COLO668 (cell line): ENCODE data around the gene FHIP2A.
"Not testable (repeated sequence)": the region's sequence is repeated elsewhere in the genome, so short reads cannot be mapped to it uniquely, and the experiment has no call there.

Source experiments
- DNase-seq: peaks from one replicate; lab custom pipeline; 2025; ENCODE audit not compliant: unreplicated experiment; lab: John Stamatoyannopoulos, UW

FHIP2A gene, protein sequence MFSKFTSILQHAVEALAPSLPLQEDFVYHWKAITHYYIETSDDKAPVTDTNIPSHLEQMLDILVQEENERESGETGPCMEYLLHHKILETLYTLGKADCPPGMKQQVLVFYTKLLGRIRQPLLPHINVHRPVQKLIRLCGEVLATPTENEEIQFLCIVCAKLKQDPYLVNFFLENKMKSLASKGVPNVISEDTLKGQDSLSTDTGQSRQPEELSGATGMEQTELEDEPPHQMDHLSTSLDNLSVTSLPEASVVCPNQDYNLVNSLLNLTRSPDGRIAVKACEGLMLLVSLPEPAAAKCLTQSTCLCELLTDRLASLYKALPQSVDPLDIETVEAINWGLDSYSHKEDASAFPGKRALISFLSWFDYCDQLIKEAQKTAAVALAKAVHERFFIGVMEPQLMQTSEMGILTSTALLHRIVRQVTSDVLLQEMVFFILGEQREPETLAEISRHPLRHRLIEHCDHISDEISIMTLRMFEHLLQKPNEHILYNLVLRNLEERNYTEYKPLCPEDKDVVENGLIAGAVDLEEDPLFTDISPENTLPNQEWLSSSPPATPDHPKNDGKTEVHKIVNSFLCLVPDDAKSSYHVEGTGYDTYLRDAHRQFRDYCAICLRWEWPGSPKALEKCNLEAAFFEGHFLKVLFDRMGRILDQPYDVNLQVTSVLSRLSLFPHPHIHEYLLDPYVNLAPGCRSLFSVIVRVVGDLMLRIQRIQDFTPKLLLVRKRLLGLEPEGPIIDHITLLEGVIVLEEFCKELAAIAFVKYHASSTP

GRCh38 chr10:114821293-114821914, at the start of gene FHIP2A:
Gene FHIP2A, plus strand, starts transcription at chr10:114821780. Its CDS starts 299 bp downstream, at chr10:114822079.
- peak; percentile 80 for DNase-seq

- DNase-seq: no peak
These were observed 48.9 kb upstream of the FHIP2A start for GRCh38 chr10:114772496-114773196.

- no peak for DNase-seq
These were observed 48.4 kb upstream of the FHIP2A start for GRCh38 chr10:114773197-114773532.

GRCh38 chr10:114775082-114775481, 46.5 kb upstream of the FHIP2A start:
- DNase-seq: not testable (repeated sequence)

DNA sequence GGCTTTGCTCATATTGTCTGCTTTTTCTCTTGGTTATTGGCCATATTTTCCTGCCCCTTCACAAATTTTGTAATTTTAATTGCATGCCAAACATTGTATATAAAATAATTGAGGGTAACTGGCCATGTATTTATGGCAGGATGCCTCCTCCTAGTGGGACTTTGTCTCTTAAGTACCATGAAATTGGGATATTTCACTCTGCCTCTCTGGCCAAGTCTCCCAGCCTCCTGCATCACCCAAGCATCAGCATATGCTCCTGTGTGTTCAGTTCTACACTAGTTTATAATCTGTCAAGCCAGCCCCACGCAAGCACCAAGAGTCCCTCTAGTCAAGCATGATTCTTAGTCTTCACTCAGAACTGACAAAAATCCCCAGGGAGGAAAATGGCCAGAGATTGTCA, 44.2 kb upstream of the FHIP2A start:
- DNase-seq: no peak

DNA sequence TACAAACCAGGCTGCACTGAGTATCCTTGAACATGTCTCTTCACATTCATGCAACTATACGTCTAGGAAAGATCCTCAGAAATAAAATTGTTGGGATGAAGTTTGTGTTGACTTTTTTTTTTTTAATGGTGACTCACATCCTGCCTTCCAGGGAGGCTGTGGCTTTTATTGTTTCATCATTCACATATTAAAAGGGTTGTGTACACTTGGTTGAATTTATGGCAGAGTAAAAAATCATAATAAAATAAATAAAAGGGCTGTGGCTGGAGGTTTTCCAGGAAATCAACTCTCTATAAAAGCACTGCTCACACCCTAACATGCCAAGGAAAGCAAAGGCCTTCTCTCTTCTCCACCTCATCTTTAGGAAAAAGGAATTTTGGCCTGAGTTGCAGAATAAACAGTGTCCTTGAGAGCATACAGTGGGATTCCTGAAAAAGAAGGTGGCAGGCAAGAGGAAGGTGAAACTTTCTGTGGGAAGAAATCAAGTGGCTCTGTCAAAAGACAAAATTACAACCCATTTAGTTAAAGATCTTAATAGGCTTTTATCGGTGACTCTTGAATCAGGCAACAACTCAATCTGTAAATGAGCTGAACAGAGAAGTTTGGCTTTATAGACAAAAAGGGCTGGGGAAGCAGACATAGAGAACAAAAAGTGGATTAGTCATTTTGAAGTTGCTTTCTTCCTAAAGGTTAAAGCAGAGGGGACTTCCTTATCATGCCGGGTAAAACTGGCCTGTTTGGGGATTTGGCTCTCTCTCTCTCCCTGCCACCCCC, 41.6 kb upstream of the FHIP2A start:
- DNase-seq: no peak

DNA sequence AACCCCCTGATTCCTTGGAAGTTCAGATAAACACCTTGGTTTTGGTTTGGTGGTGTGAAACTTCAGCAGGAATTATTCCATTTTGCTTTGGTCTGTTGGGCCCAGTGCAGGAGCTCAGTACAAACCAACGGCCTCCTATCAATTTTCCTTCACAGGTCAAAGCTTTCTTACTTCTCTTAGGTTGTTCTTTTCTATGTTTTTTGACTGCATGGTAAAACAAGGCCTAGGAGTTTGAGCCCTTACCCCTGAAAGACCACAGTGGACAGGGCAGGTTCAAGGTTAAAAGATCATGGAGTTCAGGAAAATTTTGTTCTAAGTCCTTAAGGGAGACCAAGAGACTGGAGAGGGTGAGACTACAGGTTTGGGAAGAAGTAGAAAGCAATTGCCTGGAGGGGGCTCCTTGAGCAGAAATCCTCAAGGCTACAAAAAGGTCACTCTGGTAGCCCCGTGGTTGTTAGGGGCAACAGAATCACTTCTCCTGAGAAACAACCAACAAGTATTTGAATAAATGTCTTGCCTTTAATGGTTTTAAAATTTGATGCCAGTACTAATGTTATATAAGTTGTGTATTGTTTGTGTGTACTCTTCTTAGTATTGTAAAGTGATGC, 40.9 kb upstream of the FHIP2A start:
- no peak for DNase-seq

DNA sequence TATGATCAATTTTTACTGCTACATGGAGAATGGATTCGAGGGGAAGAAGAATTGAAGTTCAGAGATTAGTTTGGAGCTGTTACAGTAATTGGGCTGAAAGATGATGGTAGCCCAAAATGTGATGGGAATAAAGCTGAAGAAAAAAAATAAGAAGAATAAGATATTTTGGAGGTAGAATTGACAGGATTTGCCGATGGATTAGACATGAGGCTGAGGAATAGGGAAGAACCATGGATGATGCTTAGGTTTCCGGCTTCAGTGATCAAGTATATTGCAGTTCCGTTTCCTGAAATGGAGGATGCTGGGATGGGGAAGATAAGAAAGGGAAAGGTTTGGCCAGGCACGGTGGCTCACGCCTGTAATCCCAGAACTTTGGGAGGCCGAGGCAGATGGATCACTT, 38.9 kb upstream of the FHIP2A start:
- DNase-seq: no peak

GRCh38 chr10:114783686-114784085, 37.9 kb upstream of the FHIP2A start:
- no peak for DNase-seq

- not testable (repeated sequence) for DNase-seq
These were observed 35.1 kb upstream of the FHIP2A start for GRCh38 chr10:114786492-114786891.

DNA sequence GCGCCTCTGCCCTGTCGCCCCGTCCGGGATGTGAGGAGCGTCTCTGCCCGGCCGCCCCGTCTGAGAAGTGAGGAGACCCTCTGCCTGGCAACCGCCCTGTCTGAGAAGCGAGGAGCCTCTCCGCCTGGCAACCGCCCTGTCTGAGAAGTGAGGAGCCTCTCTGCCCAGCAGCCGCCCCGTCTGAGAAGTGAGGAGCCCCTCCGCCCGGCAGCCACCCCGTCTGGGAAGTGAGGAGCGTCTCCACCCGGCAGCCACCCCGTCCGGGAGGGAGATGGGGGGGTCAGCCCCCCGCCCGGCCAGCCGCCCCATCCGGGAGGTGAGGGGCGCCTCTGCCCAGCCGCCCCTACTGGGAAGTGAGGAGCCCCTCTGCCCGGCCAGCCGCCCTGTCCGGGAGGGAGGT, 34.4 kb upstream of the FHIP2A start:
- not testable (repeated sequence) for DNase-seq

- no peak for DNase-seq
These were observed 29.8 kb upstream of the FHIP2A start for GRCh38 chr10:114791768-114792167.

GRCh38 chr10:114795039-114795438, 26.5 kb upstream of the FHIP2A start:
- DNase-seq: no peak

- DNase-seq: no peak
These were observed 21.2 kb upstream of the FHIP2A start for GRCh38 chr10:114800361-114800760.

GRCh38 chr10:114801411-114801813, 20.2 kb upstream of the FHIP2A start:
- DNase-seq: no peak

GRCh38 chr10:114802177-114802576, 19.4 kb upstream of the FHIP2A start:
- DNase-seq: no peak

GRCh38 chr10:114806562-114807391, 14.8 kb upstream of the FHIP2A start:
- no peak for DNase-seq

GRCh38 chr10:114808982-114809381, 12.6 kb upstream of the FHIP2A start:
- DNase-seq: no peak

DNA sequence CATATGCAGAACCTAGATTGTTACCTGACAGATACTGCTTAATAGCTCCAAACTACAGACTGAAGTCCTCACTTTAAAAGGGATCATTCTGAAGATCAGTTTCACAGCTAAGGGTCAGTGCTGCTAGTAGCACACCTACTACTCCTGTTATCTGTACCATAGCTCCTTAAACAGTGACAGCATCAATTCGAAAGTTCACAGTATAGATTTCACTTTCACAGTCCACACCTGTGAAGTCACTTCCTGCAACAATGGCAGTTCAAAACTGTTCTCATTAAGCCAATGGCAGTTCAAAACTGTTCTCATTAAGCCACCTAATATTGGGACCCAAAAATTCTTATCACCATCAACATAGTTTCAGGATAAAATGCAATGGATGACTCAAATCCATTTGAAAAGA, 10.7 kb upstream of the FHIP2A start:
- DNase-seq: no peak
